Stimulated activated CD4-positive, alpha-beta T cell treated with anti-CD3 and anti-CD28 coated beads, TNF-alpha, amount 100 ng/mL, for 1 hour (primary cell): ENCODE results near the gene OR7G2.
"Not testable (repeated sequence)": the region's sequence is repeated elsewhere in the genome, so short reads cannot be mapped to it uniquely, and the experiment has no call there.

ENCODE experiments used
- DNase-seq, 3 donors: peaks; one replicate each; pipeline ENCODE4 v3.0.0-alpha.2; 2020; ENCODE audit warnings: low read depth in 3 of 3, low spot score in 1 of 3

The OR7G2 gene

DNA sequence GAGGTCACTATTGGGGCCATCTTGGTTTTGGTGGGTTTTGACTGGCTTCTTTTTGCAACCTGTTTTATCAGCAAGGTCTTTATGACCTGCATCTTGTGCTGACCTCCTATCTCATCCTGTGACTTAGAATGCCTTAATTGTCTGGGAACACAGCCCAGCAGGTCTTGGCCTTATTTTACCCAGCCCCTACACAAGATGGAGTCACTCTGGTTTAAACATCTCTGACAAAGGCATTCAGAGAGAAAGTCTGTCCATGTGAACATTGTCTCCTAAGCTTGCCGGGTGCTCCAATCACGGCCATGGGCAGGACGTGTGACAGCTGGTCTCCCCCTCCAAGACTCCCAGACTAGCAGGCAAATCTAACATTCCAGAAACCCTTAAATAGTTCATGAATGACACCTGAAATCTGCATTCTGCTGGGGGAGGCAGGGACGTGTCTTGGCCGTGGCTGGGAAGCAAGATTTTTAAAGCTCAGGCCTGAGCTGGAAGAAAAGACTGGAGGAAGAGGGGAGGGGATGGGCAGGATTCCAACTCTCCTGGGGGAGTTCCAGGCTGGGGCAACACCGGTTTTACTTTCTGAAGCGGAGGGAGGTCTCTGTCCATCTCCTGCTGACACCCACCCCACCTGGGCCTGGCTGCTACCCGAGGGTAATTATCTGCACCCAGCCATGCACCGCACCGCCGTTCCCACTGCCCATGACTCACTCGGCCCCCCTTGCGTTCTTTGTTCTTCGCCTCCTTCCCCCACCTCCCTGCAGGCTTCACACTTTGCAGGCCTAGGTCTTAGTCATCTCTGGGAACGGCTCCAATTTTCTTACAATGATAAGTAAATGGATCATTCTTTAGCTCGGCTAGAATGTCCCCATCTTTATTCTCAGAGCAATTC lies 32.0 kb downstream of the OR7G2 start:
- DNase-seq, result no peak

DNA sequence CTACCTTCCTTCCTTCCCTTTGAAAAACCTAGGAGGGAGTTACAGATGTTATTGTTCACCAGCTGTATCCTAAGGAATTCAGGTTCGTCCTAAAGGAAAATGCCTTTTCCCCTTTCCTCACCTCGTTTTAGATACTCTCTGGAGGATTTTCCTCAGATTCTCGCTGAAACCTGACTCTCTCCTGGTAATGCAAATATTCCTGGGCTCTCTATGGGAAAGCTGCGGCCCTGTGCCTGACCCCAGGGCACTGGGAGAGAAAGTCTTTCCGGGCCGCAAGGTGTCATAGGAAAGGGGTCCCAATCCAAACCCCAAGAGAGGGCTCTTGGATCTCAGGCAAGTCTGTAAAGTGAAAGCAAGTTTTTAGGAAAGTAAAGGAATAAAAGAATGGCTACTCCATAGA lies 33.5 kb downstream of the OR7G2 start:
- DNase-seq, result no peak

DNA sequence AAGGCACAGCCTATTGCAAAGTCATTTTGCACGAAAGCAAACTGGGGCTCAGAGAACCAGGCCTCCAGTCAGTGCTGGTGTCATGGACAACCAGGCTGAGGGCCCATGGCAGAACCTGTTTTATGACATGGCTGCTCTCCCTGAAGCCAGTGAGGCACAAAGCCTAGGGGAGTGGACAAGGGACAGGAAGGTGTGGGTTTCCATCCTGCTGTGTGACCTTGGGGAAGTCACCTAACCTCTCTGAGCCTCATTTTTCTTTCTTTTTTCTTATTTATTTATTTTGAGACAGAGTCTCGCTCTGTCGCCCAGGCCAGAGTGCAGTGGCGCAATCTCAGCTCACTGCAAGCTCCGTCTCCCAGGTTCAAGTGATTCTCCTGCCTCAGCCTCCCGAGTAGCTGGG lies 35.6 kb downstream of the OR7G2 start:
- not testable (repeated sequence) for DNase-seq

- no peak for DNase-seq
Observed at GRCh38 chr19:9070066-9070465, 37.2 kb downstream of the OR7G2 start.

GRCh38 chr19:9065457-9066014 lies 41.7 kb downstream of the OR7G2 start:
- DNase-seq, result no peak

- no peak for DNase-seq
Observed at GRCh38 chr19:9061879-9062278, 45.4 kb downstream of the OR7G2 start.

DNA sequence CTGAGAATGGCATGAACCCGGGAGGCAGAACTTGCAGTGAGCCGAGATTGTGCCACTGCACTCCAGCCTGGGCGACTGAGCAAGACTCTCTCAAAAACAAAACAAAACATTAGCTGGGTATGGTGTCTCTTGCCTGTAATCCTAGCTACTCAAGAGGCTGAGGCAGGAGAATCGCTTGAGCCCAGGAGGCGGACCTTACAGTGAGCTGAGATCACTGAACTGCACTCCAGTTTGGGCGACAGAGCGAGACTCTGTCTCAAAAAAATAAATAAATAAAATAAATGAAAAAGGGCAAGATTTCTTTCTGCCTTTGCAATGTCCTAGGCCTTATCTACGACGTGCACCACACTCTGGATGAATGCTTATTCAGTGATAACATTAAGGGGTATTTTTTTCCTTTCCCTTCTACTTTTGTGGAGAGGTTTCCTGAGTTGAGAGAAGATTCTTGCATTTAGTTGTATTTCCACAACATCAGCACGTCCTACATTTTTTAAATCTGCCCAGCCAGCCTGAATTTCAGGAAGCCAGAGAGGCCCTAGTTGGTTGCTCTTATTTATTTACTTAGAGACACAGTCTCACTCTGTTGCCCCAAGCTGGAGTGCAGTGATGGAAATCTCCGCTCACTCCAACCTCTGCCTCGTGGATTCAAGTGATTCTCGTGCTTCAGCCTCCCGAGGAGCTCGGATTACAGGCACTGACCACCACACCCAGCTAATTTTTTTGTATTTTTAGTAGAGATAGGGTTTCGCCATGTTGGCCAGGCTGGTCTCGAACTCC lies 46.5 kb downstream of the OR7G2 start:
- no peak for DNase-seq

DNA sequence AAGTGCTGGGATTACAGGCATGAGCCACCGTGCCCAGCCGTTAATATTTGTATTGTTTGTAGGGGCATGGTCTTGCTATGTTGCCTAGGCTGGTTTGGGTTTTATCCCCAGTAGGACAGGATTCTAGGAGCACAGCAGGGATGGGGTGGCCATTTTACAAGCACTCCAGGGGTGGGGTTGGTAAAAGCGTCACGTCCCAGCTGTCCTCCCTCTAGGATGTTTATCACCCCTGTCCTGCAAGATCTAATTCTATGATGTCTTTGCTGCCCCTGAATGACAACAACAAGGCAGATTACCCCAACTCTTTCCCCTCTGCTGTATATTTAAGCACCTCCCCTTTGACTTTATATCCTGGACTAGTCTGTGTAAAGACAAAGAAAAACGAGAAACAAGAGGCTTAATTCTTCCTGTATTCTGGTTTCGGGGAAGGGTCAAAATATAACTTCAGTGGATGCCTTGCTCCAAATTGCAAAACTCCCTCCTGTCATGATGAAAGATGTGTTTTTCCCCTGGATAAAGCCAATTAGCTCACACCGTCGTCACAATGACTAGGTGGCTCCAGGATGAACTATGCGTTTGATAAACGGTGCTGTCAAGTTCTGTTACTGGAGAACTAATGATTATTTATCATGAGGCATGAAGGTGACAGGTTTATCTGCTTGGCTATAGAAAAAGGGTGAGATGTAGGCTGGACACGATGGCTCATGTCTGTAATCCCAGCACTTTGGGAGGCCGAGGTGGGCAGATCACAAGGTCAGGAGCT lies 48.2 kb downstream of the OR7G2 start:
- no peak for DNase-seq

- no peak for DNase-seq
Observed at GRCh38 chr19:9057505-9058258, 49.6 kb downstream of the OR7G2 start.

- DNase-seq, result not testable (repeated sequence)
Observed at GRCh38 chr19:9056131-9056530, 51.1 kb downstream of the OR7G2 start.

- no peak for DNase-seq
Observed at GRCh38 chr19:9054765-9055164, 52.5 kb downstream of the OR7G2 start.

DNA sequence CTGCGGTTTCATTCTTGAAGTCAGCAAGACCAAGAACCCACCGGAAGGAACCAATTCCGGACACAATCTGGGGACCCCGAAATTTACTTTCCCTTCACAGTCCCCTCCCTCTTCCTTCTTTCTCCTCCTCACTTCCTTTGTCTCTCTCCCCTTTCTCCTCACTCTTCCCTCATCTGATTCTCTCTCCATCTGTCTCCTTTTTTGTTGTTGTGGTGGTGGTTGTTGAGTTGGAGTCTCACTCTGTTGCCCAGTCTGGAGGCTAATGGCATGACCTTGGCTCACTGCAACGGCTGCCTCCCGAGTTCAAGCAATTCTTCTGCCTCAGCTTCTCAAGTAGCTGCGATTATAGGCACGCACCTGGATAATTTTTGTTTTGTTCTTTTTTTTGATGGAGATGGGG lies 53.1 kb downstream of the OR7G2 start:
- no peak for DNase-seq

DNA sequence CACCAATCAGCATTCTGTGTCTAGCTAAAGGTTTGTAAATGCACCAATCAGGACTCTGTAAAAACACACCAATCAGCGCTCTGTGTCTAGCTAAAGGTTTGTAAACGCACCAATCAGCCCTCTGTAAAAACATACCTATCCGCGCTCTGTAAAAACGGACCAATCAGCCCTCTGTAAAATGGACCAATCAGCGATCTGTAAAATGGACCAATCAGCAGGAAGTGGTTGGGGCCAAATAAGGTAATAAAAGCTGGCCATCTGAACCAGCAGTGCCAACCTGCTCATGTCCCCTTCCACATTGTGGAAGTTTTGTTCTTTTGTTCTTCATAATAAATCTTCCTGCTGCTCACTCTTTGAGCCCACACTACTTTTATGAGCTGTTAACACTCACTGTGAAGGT lies 53.6 kb downstream of the OR7G2 start:
- DNase-seq, result not testable (repeated sequence)

DNA sequence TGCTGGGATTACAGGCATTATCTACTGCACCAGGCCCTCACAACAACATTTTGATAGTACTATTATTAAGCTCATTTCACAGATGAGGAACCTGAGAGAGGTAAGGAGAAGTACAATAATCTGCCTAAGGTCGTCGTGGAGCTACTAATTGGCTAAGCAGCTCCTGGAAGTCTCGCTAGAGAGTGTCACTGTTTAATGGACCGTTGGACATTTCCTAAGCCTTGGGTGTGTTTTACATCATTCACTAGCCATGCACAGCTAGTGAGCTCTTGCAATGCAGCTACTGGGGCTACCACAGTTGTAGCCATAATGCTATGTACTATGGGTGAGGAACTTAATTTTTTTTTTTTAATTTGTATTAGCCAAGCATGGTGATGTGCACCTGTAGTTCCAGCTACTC lies 54.4 kb downstream of the OR7G2 start:
- DNase-seq, result no peak
